ENCODE data around the gene ENPP1. TPM values are rescaled to one million over a fixed set of nuclear protein-coding genes. Genes with fewer than 3 reads are reported as not detected.

The ENPP1 gene
- total RNA-seq, 1 experiment from 2014 or later = 2.8 TPM

GRCh38 chr6:131917318-131917717, 109.5 kb downstream of the ENPP1 start:
- ChIA-PET POLR2A (interaction anchor here (0.6 kb wide), 1 partner anchor 10 kb away, joined by 3 read pairs; no protein-coding TSS in a partner anchor), CTCF (interaction anchor here (0.6 to 5.3 kb wide), 15 partner anchors 20 to 381 kb away, joined by 3 to 79 read pairs (median 5); no protein-coding TSS in a partner anchor)
- no peak for TF ChIP-seq CTCF (IDR thresholded peaks at IDR 0.05; ENCODE audit: unreplicated experiment)
- H3K4me3 Mint-ChIP-seq (ENCODE audit: unreplicated experiment) = no peak overlapping the region
- DNase-seq (ENCODE audit: unreplicated experiment) = no peak
- intact Hi-C loops (cut with micrococcal nuclease) = no loop called here
- no peaks in the 10 kb centered on the region for H3K4me1 Mint-ChIP-seq (ENCODE audit: insufficient read depth, unreplicated experiment)
- H3K9me3 Mint-ChIP-seq (ENCODE audit: unreplicated experiment) = no peaks in the 10 kb centered on the region
- peaks cover 6% of the 10 kb centered on the region for H3K27me3 Mint-ChIP-seq (ENCODE audit: insufficient read depth, unreplicated experiment)
- H3K36me3 Mint-ChIP-seq (ENCODE audit: insufficient read depth, unreplicated experiment) = no peaks in the 10 kb centered on the region
- H3K27ac Mint-ChIP-seq (ENCODE audit: low read depth, unreplicated experiment) = no peak overlapping the region
- BruUV-seq (replicated peaks) = no TSS peak

- Mint-ChIP-seq H3K27ac (ENCODE audit: low read depth, unreplicated experiment) (no peak overlapping the region), H3K4me3 (ENCODE audit: unreplicated experiment) (no peak overlapping the region), H3K4me1 (ENCODE audit: insufficient read depth, unreplicated experiment) (no peaks in the 10 kb centered on the region), H3K9me3 (ENCODE audit: unreplicated experiment) (no peaks in the 10 kb centered on the region), H3K27me3 (ENCODE audit: insufficient read depth, unreplicated experiment) (no peaks in the 10 kb centered on the region), H3K36me3 (ENCODE audit: insufficient read depth, unreplicated experiment) (no peaks in the 10 kb centered on the region)
- ChIA-PET CTCF (interaction anchor here (0.6 to 5.3 kb wide), 14 partner anchors 13 to 380 kb away, joined by 3 to 79 read pairs (median 5); no protein-coding TSS in a partner anchor), POLR2A (interaction anchor here (0.6 to 1.1 kb wide), 2 partner anchors 10 to 362 kb away, joined by 3 read pairs; no protein-coding TSS in a partner anchor)
- no peak for TF ChIP-seq CTCF (IDR thresholded peaks at IDR 0.05; ENCODE audit: unreplicated experiment)
- intact Hi-C loops (cut with micrococcal nuclease) = no loop called here
- BruUV-seq (replicated peaks) = no TSS peak
- DNase-seq (ENCODE audit: unreplicated experiment) = no peak
Observed at GRCh38 chr6:131917763-131918649, 110.2 kb downstream of the ENPP1 start.

- no peaks in the 10 kb centered on the region for H3K36me3 Mint-ChIP-seq (ENCODE audit: insufficient read depth, unreplicated experiment)
- no peaks in the 10 kb centered on the region for H3K4me1 Mint-ChIP-seq (ENCODE audit: insufficient read depth, unreplicated experiment)
- H3K9me3 Mint-ChIP-seq (ENCODE audit: unreplicated experiment) = no peaks in the 10 kb centered on the region
- ChIA-PET CTCF (interaction anchor here (0.5 to 5.3 kb wide), 9 partner anchors 31 to 381 kb away, joined by 3 to 79 read pairs (median 9); no protein-coding TSS in a partner anchor), POLR2A (interaction anchor here (1.1 kb wide), 1 partner anchor 361 kb away, joined by 3 read pairs; no protein-coding TSS in a partner anchor)
- no peaks in the 10 kb centered on the region for H3K27me3 Mint-ChIP-seq (ENCODE audit: insufficient read depth, unreplicated experiment)
- no peak for DNase-seq (ENCODE audit: unreplicated experiment)
- no peak for TF ChIP-seq CTCF (IDR thresholded peaks at IDR 0.05; ENCODE audit: unreplicated experiment)
- H3K27ac Mint-ChIP-seq (ENCODE audit: low read depth, unreplicated experiment) = no peak overlapping the region
- intact Hi-C loops (cut with micrococcal nuclease) = no loop called here
- H3K4me3 Mint-ChIP-seq (ENCODE audit: unreplicated experiment) = no peak overlapping the region
- BruUV-seq (replicated peaks) = no TSS peak
Observed at GRCh38 chr6:131918650-131919355, 111.0 kb downstream of the ENPP1 start.

- no peak overlapping the region for H3K4me3 Mint-ChIP-seq (ENCODE audit: unreplicated experiment)
- no peaks in the 10 kb centered on the region for H3K27me3 Mint-ChIP-seq (ENCODE audit: insufficient read depth, unreplicated experiment)
- ChIA-PET POLR2A (interaction anchor here (0.6 kb wide), 1 partner anchor 12 kb away, joined by 3 read pairs; no protein-coding TSS in a partner anchor), CTCF (interaction anchor here (1.9 to 6.0 kb wide), 4 partner anchors 240 to 359 kb away, joined by 4 to 76 read pairs (median 10); no protein-coding TSS in a partner anchor)
- H3K4me1 Mint-ChIP-seq (ENCODE audit: insufficient read depth, unreplicated experiment) = peaks cover 6% of the 10 kb centered on the region
- no peaks in the 10 kb centered on the region for H3K36me3 Mint-ChIP-seq (ENCODE audit: insufficient read depth, unreplicated experiment)
- TF ChIP-seq CTCF (IDR thresholded peaks at IDR 0.05; ENCODE audit: unreplicated experiment) = no peak
- no peaks in the 10 kb centered on the region for H3K9me3 Mint-ChIP-seq (ENCODE audit: unreplicated experiment)
- DNase-seq (ENCODE audit: unreplicated experiment) = no peak
- intact Hi-C loops (cut with micrococcal nuclease) = no loop called here
- no peak overlapping the region for H3K27ac Mint-ChIP-seq (ENCODE audit: low read depth, unreplicated experiment)
- BruUV-seq (replicated peaks) = no TSS peak
Observed at GRCh38 chr6:131920656-131921055, 112.8 kb downstream of the ENPP1 start.

Measured in MCF 10A (cell line).